Activated CD8-positive, alpha-beta memory T cell treated with anti-CD3 and anti-CD28 coated beads for 48 hours (primary cell): ENCODE data around the gene CDT1.
A peak's percentile ranks its signal among the peaks of the same experiment; 100 is the strongest.
"Not testable (repeated sequence)": the region's sequence is repeated elsewhere in the genome, so short reads cannot be mapped to it uniquely, and the experiment has no call there.

Experiments used
- DNase-seq, 3 experiments: peaks; one replicate each; pipeline ENCODE4 v3.0.0-alpha.2; 2020; ENCODE audit warnings: low read depth in 2 of 3, low spot score in 2 of 3

CDT1 gene

DNA sequence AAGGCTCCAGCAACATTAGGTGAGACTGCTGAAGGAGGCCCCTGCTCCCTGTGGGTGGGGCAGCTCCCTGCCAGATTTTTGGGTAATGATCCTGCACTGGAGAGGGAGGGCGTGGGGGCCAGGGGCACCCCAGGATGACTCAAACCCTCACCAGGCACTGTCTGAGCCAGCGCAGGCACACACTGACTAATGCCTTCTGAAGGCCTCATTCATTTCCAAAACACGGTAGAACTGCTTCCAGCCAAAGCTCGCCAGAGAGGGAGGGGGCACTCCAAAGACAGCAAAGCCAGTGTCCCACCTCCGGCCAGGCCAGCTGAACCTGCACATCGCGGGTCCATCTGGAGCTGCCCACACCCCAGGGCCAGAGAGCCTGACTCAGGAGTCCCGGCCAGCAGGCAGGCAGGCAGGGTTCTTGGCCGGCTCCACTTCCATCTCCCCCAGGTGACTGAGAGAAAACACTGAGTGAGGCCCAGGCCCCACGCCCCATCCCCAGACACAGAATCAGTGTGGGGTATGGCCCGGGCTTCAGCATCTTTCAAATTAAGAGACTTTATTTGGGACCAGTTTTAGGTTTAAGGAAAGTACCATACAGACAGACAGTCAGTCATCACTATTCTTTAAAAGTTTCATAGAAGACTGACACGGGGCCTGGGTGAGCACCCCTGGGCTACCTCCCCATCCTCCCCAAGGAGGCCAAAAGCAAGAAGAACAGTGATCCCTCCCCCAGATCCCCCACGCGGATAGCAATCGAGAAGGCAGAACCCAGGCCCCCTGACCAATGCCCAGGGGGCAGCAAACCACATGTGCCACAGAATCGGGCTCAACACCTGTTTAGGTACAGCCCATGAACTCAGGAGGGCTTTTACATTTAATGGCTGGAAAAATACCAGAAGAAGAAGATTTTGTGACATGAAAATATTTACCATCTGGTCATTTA, 20.9 kb upstream of the CDT1 start:
- peak in 1 of 3 experiments; percentile 66 for DNase-seq

DNA sequence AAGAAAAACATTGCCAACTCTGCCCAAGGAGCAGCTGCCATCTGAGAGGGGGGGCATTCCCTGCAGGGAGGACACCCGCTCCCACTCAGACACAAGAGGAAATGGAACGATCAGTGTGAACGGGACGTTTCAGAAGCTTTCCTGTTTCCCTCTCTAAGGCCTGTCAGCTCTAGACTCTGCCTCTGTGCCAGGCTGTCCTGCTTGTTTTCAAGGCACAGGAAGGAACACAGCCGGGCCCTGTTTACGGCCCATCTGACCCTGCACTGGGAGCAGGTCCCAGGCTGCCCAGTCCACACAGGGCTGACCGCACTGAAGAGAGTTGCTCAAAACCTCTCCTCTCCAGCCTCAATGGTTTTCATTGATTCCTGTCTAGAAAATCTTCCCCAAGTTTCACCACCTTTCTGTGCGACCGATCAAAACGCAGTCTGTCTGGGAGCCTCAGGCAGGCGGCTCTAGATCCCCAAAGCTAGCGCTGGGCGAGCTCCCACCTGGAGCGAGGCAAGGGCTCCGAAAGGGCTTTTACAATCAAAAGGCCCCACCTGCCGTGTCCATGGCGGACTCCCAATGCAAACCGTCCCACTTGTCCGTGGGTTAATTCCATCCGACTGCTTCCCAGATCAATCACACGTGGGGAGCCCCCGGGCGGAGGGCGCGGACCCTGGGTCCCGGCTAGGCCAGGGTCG, 20.1 kb upstream of the CDT1 start:
- DNase-seq = no peak

DNA sequence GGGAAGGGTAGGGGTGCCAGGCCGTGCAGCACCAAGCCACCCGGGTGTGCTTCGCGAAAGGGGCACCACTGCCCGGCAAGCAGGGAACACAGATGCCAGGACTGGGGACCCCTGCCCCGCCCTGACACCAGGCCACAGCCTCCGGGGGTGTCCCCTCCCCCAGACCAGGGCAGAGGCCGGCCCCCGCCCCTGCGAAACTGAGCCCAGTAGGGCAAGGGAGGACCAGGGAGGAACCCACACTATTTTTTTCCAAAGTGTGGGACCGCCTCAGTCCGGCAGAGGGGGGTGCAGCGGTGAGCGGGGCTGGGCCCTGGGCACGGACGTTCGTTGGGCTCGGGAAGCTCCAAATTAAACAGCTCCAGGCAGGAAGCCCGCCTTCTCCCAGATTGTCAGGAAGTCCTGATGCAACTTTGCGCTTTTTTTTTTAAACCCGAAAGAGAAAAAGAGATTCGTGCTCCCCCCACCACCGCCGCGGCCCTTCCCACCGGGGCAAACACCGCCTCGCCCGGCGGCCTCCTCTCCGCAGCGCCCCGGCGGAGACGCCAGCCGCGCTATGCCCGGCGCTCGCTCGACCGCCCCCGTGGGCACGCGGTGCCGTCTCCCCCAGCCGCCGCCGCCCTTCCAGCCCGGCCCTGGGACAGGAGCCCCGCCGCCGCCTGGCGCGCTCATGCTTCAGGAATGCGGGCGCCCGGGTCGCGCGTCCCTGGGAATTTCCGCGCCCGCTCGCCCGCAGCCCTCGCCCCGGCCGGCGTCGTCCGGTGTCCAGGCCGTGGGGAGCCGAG, 19.3 kb upstream of the CDT1 start:
- no peak for DNase-seq

GRCh38 chr16:88784856-88785105, 18.8 kb upstream of the CDT1 start:
- no peak for DNase-seq

- no peak for DNase-seq
Measured at GRCh38 chr16:88785106-88785924, 18.3 kb upstream of the CDT1 start, which contains the start of gene PIEZO1. Gene PIEZO1 (minus strand): TSS chr16:88785220. CDS start chr16:88784964, 256 bp downstream.

DNA sequence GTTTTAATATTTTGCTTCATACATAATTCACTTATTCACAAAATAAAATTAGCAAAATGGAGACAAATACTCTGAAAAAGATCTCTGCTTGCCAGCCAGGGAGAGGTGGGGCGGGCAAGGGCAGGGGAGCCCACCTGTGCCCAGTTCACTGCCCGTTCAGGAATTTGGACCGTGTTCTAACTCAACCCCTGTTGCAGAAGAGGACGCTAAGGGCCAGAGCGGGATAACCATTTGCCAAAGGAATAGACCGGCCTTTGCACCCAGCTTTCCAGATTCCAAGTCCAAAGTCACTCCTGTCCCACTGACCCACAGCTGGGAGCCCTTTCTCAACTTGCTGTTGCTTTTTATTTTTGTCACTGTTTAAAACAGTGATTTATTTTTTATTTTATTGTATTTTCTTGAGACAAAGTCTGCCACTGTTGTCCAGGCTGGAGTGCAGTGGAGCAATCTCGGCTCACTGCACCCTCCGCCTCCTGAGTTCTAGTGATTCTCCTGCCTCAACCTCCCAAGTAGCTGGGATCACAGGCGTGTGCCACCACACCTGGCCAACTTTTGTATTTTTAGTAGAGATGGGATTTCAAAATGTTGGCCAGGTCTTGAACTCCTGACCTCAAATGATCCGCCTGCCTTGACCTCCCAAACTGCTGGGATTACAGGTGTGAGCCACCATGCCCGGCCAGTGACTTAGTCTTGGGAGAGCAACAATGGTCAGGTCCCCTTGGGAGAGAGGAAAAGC, 15.8 kb upstream of the CDT1 start:
- no peak for DNase-seq

GRCh38 chr16:88788749-88789148, 14.8 kb upstream of the CDT1 start:
- DNase-seq = not testable (repeated sequence)

DNA sequence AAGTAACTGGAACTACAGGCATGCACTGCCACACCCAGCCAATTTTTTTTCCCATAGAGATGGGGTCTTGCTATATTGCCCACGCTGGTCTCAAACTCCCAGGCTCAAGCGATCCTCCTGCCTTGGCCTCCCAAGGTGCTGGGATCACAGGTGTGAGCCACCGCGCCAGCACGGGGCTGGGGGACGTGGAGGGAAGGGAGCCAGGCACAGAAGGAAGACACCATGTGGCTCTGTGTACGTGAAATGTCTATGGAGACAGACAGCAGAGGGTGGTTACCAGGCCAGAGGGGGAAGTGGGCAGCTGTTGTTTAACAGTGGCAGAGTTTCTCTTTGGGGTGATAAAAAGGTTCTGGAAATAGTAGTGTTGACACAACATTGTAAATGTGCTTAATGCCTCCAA, 14.0 kb upstream of the CDT1 start:
- DNase-seq = no peak

DNA sequence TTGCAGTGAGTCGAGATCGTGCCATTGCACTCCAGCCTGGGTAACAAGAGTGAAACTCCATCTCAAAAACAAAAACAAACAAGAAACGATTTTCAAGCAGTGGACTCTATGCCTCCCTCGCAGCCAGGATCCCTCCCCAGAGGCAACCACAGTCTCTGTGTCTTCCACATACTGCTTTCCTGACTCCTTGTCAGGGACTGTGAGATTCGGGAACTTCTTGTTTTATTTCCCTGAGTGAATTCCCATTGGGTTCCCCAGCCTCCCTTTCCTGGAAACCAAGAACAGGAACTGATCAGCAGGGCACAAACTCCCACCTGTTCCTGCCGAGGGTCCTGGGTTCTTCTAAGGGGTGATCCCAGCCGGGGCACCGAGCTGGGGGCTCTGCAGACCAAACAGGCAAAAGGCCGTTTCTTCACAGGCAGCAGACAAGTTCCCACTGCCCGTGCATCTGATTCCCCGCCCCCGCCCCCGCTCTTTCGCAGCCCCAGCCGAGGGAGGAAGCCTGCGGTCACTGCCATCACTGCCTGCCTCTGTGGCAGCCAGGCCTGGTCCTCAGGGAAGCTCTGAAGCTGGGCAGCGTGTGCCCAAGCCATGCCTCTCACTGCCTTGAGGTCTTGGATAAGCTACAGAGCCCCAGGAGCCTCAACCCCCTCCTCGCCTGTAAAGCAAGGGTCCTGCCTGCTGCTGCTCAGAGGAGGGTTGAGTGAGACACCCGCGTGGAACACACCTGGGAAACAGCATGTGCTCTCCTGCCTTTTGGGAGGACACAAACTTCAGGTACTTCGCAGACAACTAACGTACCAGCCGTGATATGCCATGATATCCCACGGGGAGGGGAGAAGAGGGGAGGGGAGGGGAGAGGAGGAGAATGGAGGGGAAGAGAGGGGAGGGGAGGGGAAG, 13.0 kb upstream of the CDT1 start:
- DNase-seq = no peak

- DNase-seq = no peak
Measured at GRCh38 chr16:88792078-88792550, 11.5 kb upstream of the CDT1 start.

DNA sequence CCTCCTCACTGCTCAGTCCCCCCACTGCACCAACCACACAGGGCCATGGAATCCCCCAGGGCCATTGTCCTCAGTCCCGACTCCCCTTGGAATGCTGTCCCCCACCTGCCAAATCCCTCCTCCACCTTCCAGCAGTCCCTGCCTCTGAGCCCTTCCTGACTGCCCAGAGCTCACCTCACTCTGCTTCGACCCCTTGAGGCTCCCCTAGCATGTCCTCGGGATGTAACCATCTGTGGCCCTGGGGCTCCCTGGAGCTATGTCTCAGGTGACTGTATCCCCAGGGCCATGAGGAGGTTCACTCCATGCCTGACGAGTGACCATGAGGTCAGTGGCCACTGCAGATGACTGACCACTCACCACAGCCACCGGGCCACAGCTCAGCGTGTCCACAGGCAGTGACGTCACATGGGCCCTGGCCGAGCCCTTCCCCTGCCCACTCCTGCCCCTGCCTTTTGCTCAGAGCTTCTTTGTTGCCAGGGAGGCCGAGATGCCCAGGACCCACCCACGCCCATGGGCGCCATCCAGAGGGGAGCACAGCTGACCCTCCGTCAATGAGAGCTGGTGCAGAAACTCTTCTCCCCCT, 10.8 kb upstream of the CDT1 start:
- no peak for DNase-seq

DNA sequence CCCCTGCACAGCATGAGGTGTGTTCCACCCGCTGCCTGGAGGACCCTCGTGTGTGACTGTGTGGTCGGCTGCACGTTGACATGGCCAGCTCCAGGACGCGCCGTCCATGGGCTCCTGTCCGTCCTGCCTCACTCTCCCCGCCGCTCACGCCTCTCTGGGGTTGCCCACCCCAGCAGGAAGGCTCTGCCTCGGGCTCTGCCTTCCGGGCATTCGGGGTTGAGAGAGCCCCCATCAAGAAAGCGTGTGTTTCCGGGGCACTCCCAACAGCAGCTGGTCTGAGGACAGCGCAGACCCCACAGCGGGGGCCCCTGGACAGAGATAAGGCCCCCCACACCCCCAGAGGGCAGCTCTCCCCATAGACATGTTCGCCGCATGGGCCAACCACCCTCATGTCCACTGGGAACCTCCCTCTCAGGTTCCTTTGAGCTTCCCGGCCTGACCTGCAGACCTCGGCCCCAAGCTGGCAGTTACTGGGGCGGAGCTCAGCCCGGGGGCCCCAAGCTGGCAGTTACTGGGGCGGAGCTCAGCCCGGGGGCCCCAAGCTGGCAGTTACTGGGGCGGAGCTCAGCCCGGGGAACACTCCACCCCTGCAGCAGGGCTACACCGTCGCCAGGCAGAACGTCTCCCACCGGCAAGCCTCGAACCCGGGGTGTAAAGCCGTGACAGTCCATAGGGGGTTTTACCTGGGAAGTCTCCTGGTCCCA, 10.2 kb upstream of the CDT1 start:
- DNase-seq = no peak

- no peak for DNase-seq
Measured at GRCh38 chr16:88796278-88796677, 7.3 kb upstream of the CDT1 start.

DNA sequence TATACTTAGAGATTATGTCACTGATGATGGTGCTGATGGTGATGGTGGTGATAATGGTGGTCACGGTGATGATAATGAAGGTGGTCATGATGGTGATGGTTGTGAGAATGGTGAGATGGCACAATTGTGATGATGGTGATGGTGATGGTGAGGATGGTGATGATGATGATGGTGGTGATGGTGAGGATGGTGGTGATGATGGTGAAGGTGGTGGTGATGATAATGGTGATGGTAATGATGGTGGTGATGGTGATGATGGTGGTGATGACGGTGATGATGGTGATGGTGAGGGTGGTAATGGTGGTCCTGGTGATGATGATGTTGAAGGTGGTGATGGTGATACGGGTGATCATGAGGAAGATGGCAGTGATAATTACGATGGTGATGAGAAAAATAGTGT, 5.5 kb upstream of the CDT1 start:
- no peak for DNase-seq

GRCh38 chr16:88798772-88799455, 4.7 kb upstream of the CDT1 start:
- no peak for DNase-seq

DNA sequence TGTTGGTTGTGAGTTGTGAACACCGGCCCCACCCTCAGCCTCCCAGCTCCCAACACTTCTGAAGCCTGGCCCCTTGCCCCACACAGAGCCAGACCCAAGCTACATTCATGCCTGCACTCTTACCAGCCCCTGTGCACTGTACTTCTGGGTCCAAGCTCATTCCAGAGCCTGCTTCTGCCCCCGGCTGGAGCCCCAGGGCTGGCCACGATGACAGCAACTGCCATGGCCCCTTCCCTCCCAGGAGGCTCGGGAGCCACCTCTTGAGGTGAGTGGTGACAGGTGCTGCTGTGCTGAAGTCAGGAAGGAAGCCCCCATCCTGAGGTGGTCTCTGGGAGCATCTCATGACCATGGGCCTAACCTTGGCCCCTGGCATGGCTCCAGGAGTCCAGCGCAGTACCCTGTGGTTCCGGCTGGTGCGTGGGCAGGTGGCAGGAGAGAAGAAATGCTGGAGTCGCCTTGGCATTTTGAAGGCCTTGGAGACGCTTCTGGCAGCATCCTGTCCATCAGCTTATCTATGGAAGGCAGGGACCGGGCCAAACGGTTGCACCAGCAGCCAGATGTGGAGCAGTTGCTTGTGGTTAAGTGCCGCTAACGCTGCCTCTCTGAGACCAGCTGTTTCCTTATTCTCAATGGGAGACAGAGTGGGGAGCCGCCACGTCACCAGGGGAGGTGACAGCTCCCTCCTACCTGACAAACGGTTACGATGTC, 3.9 kb upstream of the CDT1 start:
- DNase-seq = no peak

DNA sequence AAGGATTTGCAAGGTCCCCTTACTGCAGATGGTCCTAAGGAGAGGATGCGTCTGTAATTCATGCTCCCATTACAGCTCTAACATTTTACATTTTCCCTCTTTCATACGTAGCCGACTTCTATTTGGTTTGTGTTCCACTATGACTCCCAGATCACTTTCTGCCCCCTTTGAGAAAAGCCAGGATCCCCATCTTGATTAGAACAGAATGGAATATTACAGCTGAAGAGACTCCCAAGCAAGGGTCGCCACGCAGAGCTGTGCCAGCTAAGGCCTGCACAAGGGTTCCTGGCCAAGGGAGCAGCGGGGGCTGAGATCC, 3.4 kb upstream of the CDT1 start:
- DNase-seq = no peak
